HEK293 (cell line): Measurements from ENCODE around the gene RTL5.
A peak's percentile ranks its signal among the peaks of the same experiment; 100 is the strongest.

Experiments used
- CTCF ChIA-PET: fragments of 350-600 bp; formaldehyde crosslinking; extraction: SDS; loops from one replicate; lab custom pipeline; 2021; ENCODE audit warnings: antibody characterized with exemption; lab: Yijun Ruan, JAX
- POLR2A ChIA-PET: fragments of 300-600 bp; formaldehyde crosslinking; extraction: SDS; loops from one replicate; lab custom pipeline; 2020; ENCODE audit warnings: antibody characterized with exemption, inconsistent platforms; lab: Yijun Ruan, JAX
- H3K27ac ChIP-seq: fragments of 200-500 bp; sonication (Bioruptor generic); 2 replicates; pipeline ENCODE4 v1.5.1; 2014; ENCODE audit warnings: low read depth, low read length, control low read depth, inconsistent platforms; ENCODE audit errors: extremely low read depth
- H3K36me3 ChIP-seq, 2 experiments: fragments of 200-500 bp in 1 of 2; sonication (Bioruptor generic) in 1 of 2; 1 replicate in 1 of 2; 2 replicates in 1 of 2; pipeline ENCODE4 v1.5.1; 2014 to 2017; ENCODE audit warnings: inconsistent platforms in 2 of 2, low read length in 2 of 2; ENCODE audit not compliant: control insufficient read depth in 2 of 2, insufficient read depth in 1 of 2
- H3K4me1 ChIP-seq: fragments of 200-500 bp; sonication (Bioruptor generic); 2 replicates; pipeline ENCODE4 v1.5.1; 2014; ENCODE audit warnings: mild to moderate bottlenecking, low read length, inconsistent platforms; ENCODE audit not compliant: control insufficient read depth, insufficient read depth
- H3K4me3 ChIP-seq: 2 replicates; pipeline ENCODE4 v1.5.1; 2011; ENCODE audit warnings: low read depth, mild to moderate bottlenecking, control low read depth, low read length, moderate library complexity
- H3K9me3 ChIP-seq: fragments of 200-500 bp; sonication (Bioruptor generic); 2 replicates; pipeline ENCODE4 v1.5.1; 2014; ENCODE audit warnings: low read depth, low read length, inconsistent platforms; ENCODE audit not compliant: control insufficient read depth, insufficient read depth
- BCL6B ChIP-seq: fragments of 450-650 bp; formaldehyde crosslinking; IDR thresholded peaks from 2 replicates; pipeline ENCODE4 v1.5.1; 2017; ENCODE audit warnings: missing biosample characterization, missing genetic modification characterization
- FEZF1 ChIP-seq: fragments of 450-650 bp; formaldehyde crosslinking; IDR thresholded peaks from 2 replicates; pipeline ENCODE4 v1.5.1; 2016; ENCODE audit warnings: missing biosample characterization, missing genetic modification characterization
- IKZF3 ChIP-seq: fragments of 450-650 bp; IDR thresholded peaks from 2 replicates; pipeline ENCODE4 v1.5.0; 2018; ENCODE audit warnings: missing biosample characterization, mild to moderate bottlenecking, missing genetic modification characterization, moderate library complexity
- PBX3 ChIP-seq: sonication (generic); formaldehyde crosslinking; IDR thresholded peaks from 2 replicates; pipeline ENCODE4 v1.8.1; 2022; ENCODE audit warnings: mild to moderate bottlenecking, moderate library complexity, missing genetic modification reagents
- PRDM6 ChIP-seq: fragments of 450-650 bp; formaldehyde crosslinking; IDR thresholded peaks from 2 replicates; pipeline ENCODE4 v1.5.1; 2017; ENCODE audit warnings: missing biosample characterization, missing genetic modification characterization
- ZBTB11 ChIP-seq: fragments of 450-650 bp; formaldehyde crosslinking; conservative IDR thresholded peaks from 2 replicates; pipeline ENCODE4 v1.5.1; 2016; ENCODE audit warnings: low read depth, missing biosample characterization, missing genetic modification characterization
- ZFHX2 ChIP-seq: fragments of 450-650 bp; formaldehyde crosslinking; conservative IDR thresholded peaks from 2 replicates; pipeline ENCODE4 v1.5.1; 2016; ENCODE audit warnings: missing biosample characterization, missing genetic modification characterization
- ZNF157 ChIP-seq: fragments of 450-650 bp; formaldehyde crosslinking; IDR thresholded peaks from 2 replicates; pipeline ENCODE4 v1.5.1; 2016; ENCODE audit warnings: missing biosample characterization, missing genetic modification characterization
- ZNF248 ChIP-seq: fragments of 450-650 bp; formaldehyde crosslinking; IDR thresholded peaks from 2 replicates; pipeline ENCODE4 v1.5.1; 2017; ENCODE audit warnings: missing biosample characterization, missing genetic modification characterization
- ZNF311 ChIP-seq: fragments of 450-650 bp; formaldehyde crosslinking; IDR thresholded peaks from 2 replicates; pipeline ENCODE4 v1.5.1; 2017; ENCODE audit warnings: missing biosample characterization, missing genetic modification characterization, borderline replicate concordance
- ZNF398 ChIP-seq: fragments of 450-650 bp; formaldehyde crosslinking; IDR thresholded peaks from 2 replicates; pipeline ENCODE4 v1.5.1; 2017; ENCODE audit warnings: missing biosample characterization, missing genetic modification characterization
- ZNF423 ChIP-seq: fragments of 450-650 bp; formaldehyde crosslinking; IDR thresholded peaks from 2 replicates; pipeline ENCODE4 v1.5.1; 2016; ENCODE audit warnings: missing biosample characterization, missing genetic modification characterization
- ZNF530 ChIP-seq: fragments of 450-650 bp; formaldehyde crosslinking; IDR thresholded peaks from 2 replicates; pipeline ENCODE4 v1.5.1; 2016; ENCODE audit warnings: low read depth, missing biosample characterization, missing genetic modification characterization
- ZNF560 ChIP-seq: fragments of 450-650 bp; formaldehyde crosslinking; IDR thresholded peaks from 2 replicates; pipeline ENCODE4 v1.5.1; 2017; ENCODE audit warnings: missing biosample characterization, missing genetic modification characterization, borderline replicate concordance
- ZNF580 ChIP-seq: fragments of 450-650 bp; formaldehyde crosslinking; IDR thresholded peaks from 2 replicates; pipeline ENCODE4 v1.5.1; 2016; ENCODE audit warnings: missing biosample characterization, missing genetic modification characterization
- ZNF645 ChIP-seq: fragments of 450-650 bp; formaldehyde crosslinking; IDR thresholded peaks from 2 replicates; pipeline ENCODE4; 2016; ENCODE audit warnings: missing biosample characterization, missing genetic modification characterization
- ZNF701 ChIP-seq: fragments of 450-650 bp; formaldehyde crosslinking; IDR thresholded peaks from 2 replicates; pipeline ENCODE4 v1.5.1; 2016; ENCODE audit warnings: missing biosample characterization, missing genetic modification characterization
- ZNF76 ChIP-seq: fragments of 450-650 bp; formaldehyde crosslinking; IDR thresholded peaks from 2 replicates; pipeline ENCODE4; 2016; ENCODE audit warnings: low read depth, missing biosample characterization, missing genetic modification characterization, borderline replicate concordance
- ZSCAN23 ChIP-seq: fragments of 450-650 bp; formaldehyde crosslinking; IDR thresholded peaks from 2 replicates; pipeline ENCODE4 v1.5.1; 2016; ENCODE audit warnings: missing biosample characterization, missing genetic modification characterization

RTL5 gene

GRCh38 chrX:72126539-72127140 lies 5.1 kb downstream of the RTL5 start (continued):
- TF ChIP-seq PRDM6 (tag by site-specific recombination), result no peak
- peak; percentile 15; the same call in 1 of the 2 replicates for TF ChIP-seq ZNF76 (tag by site-specific recombination)

GRCh38 chrX:72126048-72126415 lies 5.7 kb downstream of the RTL5 start:
- Histone ChIP-seq H3K27ac (no peak overlapping the region), H3K4me3 (no peak overlapping the region), H3K9me3 (no peaks in the 10 kb centered on the region), H3K4me1 (peaks cover 6% of the 10 kb centered on the region; the same call in 1 of the 2 replicates), H3K36me3 (no peaks in the 10 kb centered on the region)
- ChIA-PET POLR2A (interaction anchor here (0.5 to 1.9 kb wide), 6 partner anchors 41 to 151 kb away, joined by 3 to 7 read pairs (median 4); partner anchors contain the start of genes PIN4 and RPS4X), CTCF (interaction anchor here (0.6 to 7.5 kb wide), 32 partner anchors 9 to 446 kb away, joined by 3 to 118 read pairs (median 6); no protein-coding TSS in a partner anchor)
- peak; percentile 47; the same call in 1 of the 2 replicates for TF ChIP-seq ZNF398 (tag by site-specific recombination)
- no peak for TF ChIP-seq ZFHX2
- 0 out of 2 replicates have a peak, but pooled peaks have one; percentile 68 for TF ChIP-seq PBX3

GRCh38 chrX:72125331-72126047 lies 6.2 kb downstream of the RTL5 start:
- no peaks in the 10 kb centered on the region for H3K36me3 ChIP-seq
- ChIA-PET CTCF (interaction anchor here (0.7 to 7.5 kb wide), 24 partner anchors 9 to 258 kb away, joined by 3 to 118 read pairs (median 6); no protein-coding TSS in a partner anchor), POLR2A (interaction anchor here (1.5 to 1.9 kb wide), 3 partner anchors 56 to 152 kb away, joined by 4 to 7 read pairs (median 5); partner anchors contain the start of genes PIN4 and RPS4X)
- no peak overlapping the region for H3K27ac ChIP-seq
- no peak overlapping the region for H3K4me3 ChIP-seq
- H3K4me1 ChIP-seq, result peaks cover 6% of the 10 kb centered on the region; the same call in 1 of the 2 replicates
- H3K9me3 ChIP-seq, result no peaks in the 10 kb centered on the region
- TF ChIP-seq ZNF76 (tag by site-specific recombination) (no peak), ZNF311 (no peak), ZNF530 (no peak), ZNF645 (tag by site-specific recombination) (no peak), ZNF423 (tag by site-specific recombination) (no peak), ZNF248 (tag by site-specific recombination) (no peak), ZSCAN23 (tag by site-specific recombination) (no peak), FEZF1 (tag by site-specific recombination) (no peak), ZBTB11 (tag by site-specific recombination) (no peak), ZNF701 (tag by site-specific recombination) (no peak), ZNF580 (tag by site-specific recombination) (no peak), BCL6B (no peak), IKZF3 (tag by site-specific recombination) (no peak), ZNF560 (tag by site-specific recombination) (no peak), ZNF157 (no peak)
